Stimulated activated CD4-positive, alpha-beta T cell treated with anti-CD3 and anti-CD28 coated beads, Interleukin-2, amount 100 ng/mL, for 24 hours (primary cell): ENCODE data around the gene EIF4E2.
A peak's percentile ranks its signal among the peaks of the same experiment; 100 is the strongest.
"Not testable (repeated sequence)": the region's sequence is repeated elsewhere in the genome, so short reads cannot be mapped to it uniquely, and the experiment has no call there.

ENCODE experiments used
- DNase-seq, 2 donors: peaks; one replicate each; pipeline ENCODE4 v3.0.0-alpha.2; 2020

Gene EIF4E2

GRCh38 chr2:232522623-232523401 lies 27.7 kb upstream of the EIF4E2 start:
- DNase-seq = no peak

- DNase-seq = no peak
Measured at GRCh38 chr2:232523402-232523681, 27.1 kb upstream of the EIF4E2 start.

GRCh38 chr2:232523682-232524597 lies 26.5 kb upstream of the EIF4E2 start:
- peak; percentile 30 to 65 for DNase-seq

- no peak for DNase-seq
Measured at GRCh38 chr2:232524771-232525170, 25.7 kb upstream of the EIF4E2 start.

GRCh38 chr2:232525199-232525598 lies 25.3 kb upstream of the EIF4E2 start:
- DNase-seq = no peak

GRCh38 chr2:232525791-232526371 lies 24.6 kb upstream of the EIF4E2 start, which contains the start of gene CHRND:
CHRND (plus strand) TSS chr2:232526160; CDS start chr2:232526216, 56 bp downstream.
- DNase-seq = no peak

GRCh38 chr2:232526372-232526941 lies 24.0 kb upstream of the EIF4E2 start:
- DNase-seq = no peak

- DNase-seq = no peak
Measured at GRCh38 chr2:232527905-232528470, 22.5 kb upstream of the EIF4E2 start.

- DNase-seq = no peak
Measured at GRCh38 chr2:232528746-232529460, 21.6 kb upstream of the EIF4E2 start.

- no peak for DNase-seq
Measured at GRCh38 chr2:232529806-232530547, 20.5 kb upstream of the EIF4E2 start.

GRCh38 chr2:232530626-232531260 lies 19.7 kb upstream of the EIF4E2 start:
- DNase-seq = no peak

GRCh38 chr2:232532419-232532818 lies 18.1 kb upstream of the EIF4E2 start:
- no peak for DNase-seq

- not testable (repeated sequence) for DNase-seq
Measured at GRCh38 chr2:232532821-232533220, 17.7 kb upstream of the EIF4E2 start.

GRCh38 chr2:232533944-232534710 lies 16.4 kb upstream of the EIF4E2 start:
- DNase-seq = no peak

- no peak for DNase-seq
Measured at GRCh38 chr2:232534940-232535651, 15.4 kb upstream of the EIF4E2 start.

- DNase-seq = no peak
Measured at GRCh38 chr2:232535761-232536530, 14.5 kb upstream of the EIF4E2 start.

GRCh38 chr2:232537079-232537478 lies 13.4 kb upstream of the EIF4E2 start:
- no peak for DNase-seq

GRCh38 chr2:232537499-232537898 lies 13.0 kb upstream of the EIF4E2 start:
- no peak for DNase-seq

GRCh38 chr2:232538671-232539070 lies 11.8 kb upstream of the EIF4E2 start:
- DNase-seq = no peak
